HepG2 (cell line): ENCODE data around the gene CRABP1. TPM values are rescaled to one million over a fixed set of nuclear protein-coding genes. Genes with fewer than 3 reads are reported as not detected.

Source experiments
- ATAC-seq: fragments of 200-7000 bp; cut with Tn5 transposase; 3 replicates; pipeline ENCODE4 v1.9.1; 2020; ENCODE audit warnings: mild to moderate bottlenecking, moderate library complexity
- BruUV-seq: library from RNA; stranded (reverse); fragments of 400-500 nt; replicated peaks from 2 replicates; lab custom pipeline; 2021; lab: Mats Ljungman, UMichigan
- CTCF ChIA-PET: fragments of 300-600 bp; formaldehyde crosslinking; extraction: SDS; loops from one replicate; lab custom pipeline; 2021; ENCODE audit warnings: low total read pairs, inconsistent platforms, low intra/inter-chr PET ratio; lab: Yijun Ruan, JAX
- POLR2A ChIA-PET: fragments of 350-600 bp; sonication (Branson Sonifier 250); formaldehyde crosslinking; loops from one replicate; lab custom pipeline; 2020; ENCODE audit warnings: antibody characterized with exemption, inconsistent platforms; lab: Yijun Ruan, JAX
- DNase-seq: peaks from one replicate; pipeline ENCODE4 v3.0.0-alpha.2; 2015; ENCODE audit warnings: low spot score
- FAIRE-seq: peaks from 3 replicates; lab custom pipeline; 2011; peaks lifted over from hg19 to GRCh38; lab: Jason Lieb, UNC
- H2AFZ ChIP-seq: one replicate; pipeline ENCODE4 v1.6.1; 2011; ENCODE audit warnings: low read length, inconsistent platforms
- H3K27ac ChIP-seq: fragments of 300-600 bp; 3 replicates; pipeline ENCODE4 v1.8.0; 2011; ENCODE audit warnings: mixed run types, mild to moderate bottlenecking, mixed read lengths, low read length, inconsistent platforms; ENCODE audit not compliant: insufficient read depth; ENCODE audit errors: extremely low read length
- H3K27me3 ChIP-seq, 2 experiments: fragments of 200-600 bp in 1 of 2; 2 replicates in 1 of 2; 3 replicates in 1 of 2; pipeline versions ENCODE4 v1.6.0 to v1.8.0; 2011; ENCODE audit warnings: low read length in 2 of 2, mild to moderate bottlenecking in 2 of 2, moderate library complexity in 2 of 2, inconsistent platforms in 1 of 2; ENCODE audit not compliant: insufficient read depth in 2 of 2, control insufficient read depth in 1 of 2
- H3K36me3 ChIP-seq, 2 experiments: fragments of 200-600 bp in 1 of 2; replicated peaks in 1 of 2; 2 replicates in 1 of 2; 3 replicates in 1 of 2; pipeline versions ENCODE4 v1.5.1 to v1.8.0; 2011; ENCODE audit warnings: low read length in 2 of 2, inconsistent platforms in 1 of 2; ENCODE audit not compliant: insufficient read depth in 2 of 2, control insufficient read depth in 1 of 2
- H3K4me1 ChIP-seq: 2 replicates; pipeline ENCODE4 v1.5.1; 2012; ENCODE audit warnings: low read length, inconsistent platforms; ENCODE audit not compliant: insufficient read depth
- H3K4me2 ChIP-seq: 2 replicates; pipeline ENCODE4 v1.6.0; 2011; ENCODE audit warnings: low read depth, low read length, inconsistent platforms
- H3K4me3 ChIP-seq, 3 experiments: fragments of 200-600 bp in 1 of 3; sonication (generic), shearing (Covaris generic) in 1 of 3; replicated peaks in 1 of 3; 2 replicates each; pipeline ENCODE4 v1.5.1; 2011 to 2016; ENCODE audit warnings: low read length in 3 of 3, inconsistent platforms in 2 of 3, low read depth in 2 of 3, mild to moderate bottlenecking in 2 of 3, control low read depth in 1 of 3, mixed read lengths in 1 of 3; ENCODE audit not compliant: insufficient read depth in 1 of 3
- H3K79me2 ChIP-seq: one replicate; pipeline ENCODE4 v1.6.1; 2011; ENCODE audit warnings: low read length, inconsistent platforms; ENCODE audit not compliant: insufficient read depth
- H3K9ac ChIP-seq: 2 replicates; pipeline ENCODE4 v1.6.0; 2011; ENCODE audit warnings: mild to moderate bottlenecking, low read depth, low read length, inconsistent platforms; ENCODE audit not compliant: insufficient read depth
- H3K9me3 ChIP-seq: 2 replicates; pipeline ENCODE4 v1.5.1; 2012; ENCODE audit warnings: mild to moderate bottlenecking, low read length
- H4K20me1 ChIP-seq: 2 replicates; pipeline ENCODE4 v1.6.0; 2011; ENCODE audit warnings: inconsistent platforms, mild to moderate bottlenecking, low read length, moderate library complexity; ENCODE audit not compliant: insufficient read depth
- ARID3A ChIP-seq: IDR thresholded peaks from 2 replicates; pipeline ENCODE4 v1.6.1; 2012; ENCODE audit warnings: low read depth, low read length, improper control_type of control experiment
- WGBS: methylation state at CpG from one replicate; pipeline ENCODE4 v1.1.6; 2017; ENCODE audit warnings: low lambda C conversion rate; 5-methylcytosine and 5-hydroxymethylcytosine counted together
- in situ Hi-C: cut with HindIII; loops from 2 replicates; pipeline ENCODE4 v1.10.0; 2017; ENCODE audit warnings: low pct_unique_long_range_greater_than_20kb; ENCODE audit not compliant: extremely low pct_ligation_motif_present
- intact Hi-C: fragments of 100-400 bp; cut with micrococcal nuclease; formaldehyde crosslinking; loops from one replicate; pipeline ENCODE4 v1.10.0; 2022; ENCODE audit not compliant: unreplicated experiment
- polyA plus RNA-seq, 8 experiments: library from polyadenylated mRNA; depleted of rRNA in 3 of 8; stranded (reverse) in 7 of 8; unstranded in 1 of 8; fragments of >200 nt; fragmentation: Illumina TruSeq in 4 of 8; extraction: Trizol in 4 of 8; gene quantifications; 2 replicates each; pipeline versions ENCODE4 v1.2.1 to v1.2.3, GENCODE V29; 2011 to 2016; ENCODE audit warnings: low read depth in 4 of 8, missing spikeins in 1 of 8, mixed read lengths in 1 of 8; ENCODE audit not compliant: insufficient read depth in 1 of 8
- total RNA-seq, 5 experiments: library from RNA; depleted of rRNA; stranded (reverse); fragments of >200 nt; fragmentation: Illumina TruSeq; extraction: Trizol; gene quantifications; 2 replicates each; pipeline ENCODE4 v1.2.3, GENCODE V29; 2016; ENCODE audit warnings: low read depth in 1 of 5
- TF ChIP-seq, protein P1 (sequence below): sonication (generic); formaldehyde crosslinking; IDR thresholded peaks from 2 replicates; pipeline ENCODE4 v1.5.0; 2020; ENCODE audit warnings: mild to moderate bottlenecking, missing genetic modification reagents

CRABP1 gene
- total and polyA plus RNA-seq, 2 of the 13 experiments (the other 11 are each of a cell fraction or from before 2014, with no cell fraction given): not detected

DNA sequence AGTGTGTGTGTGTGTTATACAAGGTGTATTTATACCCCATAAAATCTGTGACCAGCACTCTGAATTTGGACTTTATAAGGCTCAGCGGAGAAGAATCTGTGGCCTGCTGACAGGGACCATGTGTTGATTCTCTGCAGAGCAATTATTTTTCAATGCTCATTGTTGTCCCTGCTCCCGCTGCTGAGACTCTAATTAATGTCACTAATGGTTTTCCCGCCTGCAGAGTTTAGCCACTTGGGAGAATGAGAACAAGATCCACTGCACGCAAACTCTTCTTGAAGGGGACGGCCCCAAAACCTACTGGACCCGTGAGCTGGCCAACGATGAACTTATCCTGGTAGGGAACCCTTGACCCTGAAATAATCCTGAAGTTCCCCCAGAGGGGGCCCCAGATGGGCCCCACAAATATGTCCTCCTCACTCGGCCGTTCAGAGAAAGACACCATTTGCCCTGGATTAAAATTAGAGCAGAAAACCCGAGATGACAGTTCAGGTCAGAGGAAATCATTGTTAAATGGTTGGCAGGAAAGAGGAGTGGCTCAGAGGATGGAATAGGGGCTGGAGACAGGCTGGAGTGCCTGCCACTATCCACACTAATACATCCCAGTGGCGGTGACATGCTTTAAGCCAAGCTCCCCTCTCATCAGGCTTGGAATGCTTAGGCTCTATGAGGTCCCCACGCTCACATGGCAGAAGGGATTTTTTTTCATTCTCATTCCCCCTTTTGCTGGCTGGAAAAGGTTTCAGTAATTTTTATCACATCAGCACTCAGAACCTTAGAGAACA, 3.3 kb downstream of the CRABP1 start (continued):
- TF ChIP-seq, protein P1, sequence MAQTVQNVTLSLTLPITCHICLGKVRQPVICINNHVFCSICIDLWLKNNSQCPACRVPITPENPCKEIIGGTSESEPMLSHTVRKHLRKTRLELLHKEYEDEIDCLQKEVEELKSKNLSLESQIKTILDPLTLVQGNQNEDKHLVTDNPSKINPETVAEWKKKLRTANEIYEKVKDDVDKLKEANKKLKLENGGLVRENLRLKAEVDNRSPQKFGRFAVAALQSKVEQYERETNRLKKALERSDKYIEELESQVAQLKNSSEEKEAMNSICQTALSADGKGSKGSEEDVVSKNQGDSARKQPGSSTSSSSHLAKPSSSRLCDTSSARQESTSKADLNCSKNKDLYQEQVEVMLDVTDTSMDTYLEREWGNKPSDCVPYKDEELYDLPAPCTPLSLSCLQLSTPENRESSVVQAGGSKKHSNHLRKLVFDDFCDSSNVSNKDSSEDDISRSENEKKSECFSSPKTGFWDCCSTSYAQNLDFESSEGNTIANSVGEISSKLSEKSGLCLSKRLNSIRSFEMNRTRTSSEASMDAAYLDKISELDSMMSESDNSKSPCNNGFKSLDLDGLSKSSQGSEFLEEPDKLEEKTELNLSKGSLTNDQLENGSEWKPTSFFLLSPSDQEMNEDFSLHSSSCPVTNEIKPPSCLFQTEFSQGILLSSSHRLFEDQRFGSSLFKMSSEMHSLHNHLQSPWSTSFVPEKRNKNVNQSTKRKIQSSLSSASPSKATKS (CRISPR knock-in tag): no peak
- TF ChIP-seq, all 625 proteins: peak for 0

- Histone ChIP-seq H3K9ac (no peak overlapping the region), H3K9me3 (no peaks in the 10 kb centered on the region), H3K79me2 (no peaks in the 10 kb centered on the region), H3K4me3 (no peak overlapping the region), H3K27me3 (peaks cover 4 to 58% of the 10 kb centered on the region in 2 experiments; a peak in 4 of 5 replicates), H2AFZ (no peak overlapping the region), H3K27ac (no peak overlapping the region), H3K4me1 (peaks cover 8% of the 10 kb centered on the region; the same call in 1 of the 2 replicates), H3K36me3 (no peaks in the 10 kb centered on the region), H4K20me1 (no peaks in the 10 kb centered on the region), H3K4me2 (no peak overlapping the region)
- FAIRE-seq (no peak), ATAC-seq (no peak), DNase-seq (no peak)
- intact Hi-C loops (loop anchor here (10.0 kb wide), 1 partner anchor 49 kb away; no protein-coding TSS in a partner anchor), in situ Hi-C loops (no loop called here)
- BruUV-seq: no TSS peak
- ChIA-PET POLR2A (no interaction called here), CTCF (no interaction called here)
- 7% methylated on average over 9 of the region's 9 CpGs for WGBS
- no peak for TF ChIP-seq ARID3A
Measured at GRCh38 chr15:78345396-78346125, 5.4 kb downstream of the CRABP1 start.
